Measurements from ENCODE around the gene HCRTR1.

HCRTR1 gene

GRCh38 chr1:31621847-31622730 is 4.6 kb downstream of the HCRTR1 start:
- DNase-seq: no peak
- in situ Hi-C loops (cut with HindIII; ENCODE audit: low pct_ligation_motif_present, low pct_unique_long_range_greater_than_20kb, low sequenced_read_pairs): no loop called here

- no peak for DNase-seq
- in situ Hi-C loops (cut with HindIII; ENCODE audit: low pct_ligation_motif_present, low pct_unique_long_range_greater_than_20kb, low sequenced_read_pairs): no loop called here
Measured at GRCh38 chr1:31623365-31623764, 5.9 kb downstream of the HCRTR1 start.

GRCh38 chr1:31624309-31624708 is 6.8 kb downstream of the HCRTR1 start:
- in situ Hi-C loops (cut with HindIII; ENCODE audit: low pct_ligation_motif_present, low pct_unique_long_range_greater_than_20kb, low sequenced_read_pairs): no loop called here
- no peak for DNase-seq

GRCh38 chr1:31624731-31625514 is 7.4 kb downstream of the HCRTR1 start:
- in situ Hi-C loops (cut with HindIII; ENCODE audit: low pct_ligation_motif_present, low pct_unique_long_range_greater_than_20kb, low sequenced_read_pairs): no loop called here
- DNase-seq: no peak

GRCh38 chr1:31625561-31626222 is 8.2 kb downstream of the HCRTR1 start:
- in situ Hi-C loops (cut with HindIII; ENCODE audit: low pct_ligation_motif_present, low pct_unique_long_range_greater_than_20kb, low sequenced_read_pairs): no loop called here
- DNase-seq: peak; percentile 19

GRCh38 chr1:31626223-31627207 is 9.0 kb downstream of the HCRTR1 start:
- in situ Hi-C loops (cut with HindIII; ENCODE audit: low pct_ligation_motif_present, low pct_unique_long_range_greater_than_20kb, low sequenced_read_pairs): no loop called here
- no peak for DNase-seq

- in situ Hi-C loops (cut with HindIII; ENCODE audit: low pct_ligation_motif_present, low pct_unique_long_range_greater_than_20kb, low sequenced_read_pairs): no loop called here
Measured at GRCh38 chr1:31627301-31627929, 9.9 kb downstream of the HCRTR1 start.

GRCh38 chr1:31627930-31628559 is 10.6 kb downstream of the HCRTR1 start:
- in situ Hi-C loops (cut with HindIII; ENCODE audit: low pct_ligation_motif_present, low pct_unique_long_range_greater_than_20kb, low sequenced_read_pairs): no loop called here

More at GRCh38 chr1:31627301-31627929, 9.9 kb downstream of the HCRTR1 start:
- no peak for DNase-seq

GRCh38 chr1:31628931-31629556 is 11.6 kb downstream of the HCRTR1 start:
- no peak for DNase-seq
- in situ Hi-C loops (cut with HindIII; ENCODE audit: low pct_ligation_motif_present, low pct_unique_long_range_greater_than_20kb, low sequenced_read_pairs): no loop called here

More at GRCh38 chr1:31627930-31628559, 10.6 kb downstream of the HCRTR1 start:
- DNase-seq: no peak

GRCh38 chr1:31632649-31633048 is 15.2 kb downstream of the HCRTR1 start:
- in situ Hi-C loops (cut with HindIII; ENCODE audit: low pct_ligation_motif_present, low pct_unique_long_range_greater_than_20kb, low sequenced_read_pairs): no loop called here
- DNase-seq: no peak

GRCh38 chr1:31633117-31633516 is 15.6 kb downstream of the HCRTR1 start:
- peak; percentile 31 for DNase-seq
- in situ Hi-C loops (cut with HindIII; ENCODE audit: low pct_ligation_motif_present, low pct_unique_long_range_greater_than_20kb, low sequenced_read_pairs): no loop called here

GRCh38 chr1:31637915-31638673 is 20.6 kb downstream of the HCRTR1 start:
- DNase-seq: no peak
- in situ Hi-C loops (cut with HindIII; ENCODE audit: low pct_ligation_motif_present, low pct_unique_long_range_greater_than_20kb, low sequenced_read_pairs): no loop called here

GRCh38 chr1:31639543-31639942 is 22.1 kb downstream of the HCRTR1 start:
- DNase-seq: no peak
- in situ Hi-C loops (cut with HindIII; ENCODE audit: low pct_ligation_motif_present, low pct_unique_long_range_greater_than_20kb, low sequenced_read_pairs): no loop called here

GRCh38 chr1:31640179-31640578 is 22.7 kb downstream of the HCRTR1 start:
- no peak for DNase-seq
- in situ Hi-C loops (cut with HindIII; ENCODE audit: low pct_ligation_motif_present, low pct_unique_long_range_greater_than_20kb, low sequenced_read_pairs): no loop called here

- DNase-seq: no peak
- in situ Hi-C loops (cut with HindIII; ENCODE audit: low pct_ligation_motif_present, low pct_unique_long_range_greater_than_20kb, low sequenced_read_pairs): no loop called here
Measured at GRCh38 chr1:31640964-31641363, 23.5 kb downstream of the HCRTR1 start.

GRCh38 chr1:31642366-31642765 is 24.9 kb downstream of the HCRTR1 start:
- no peak for DNase-seq
- in situ Hi-C loops (cut with HindIII; ENCODE audit: low pct_ligation_motif_present, low pct_unique_long_range_greater_than_20kb, low sequenced_read_pairs): no loop called here

All from ACHN (cell line).